HK-2 (cell line): ENCODE data around the gene AP2B1.

Source experiments
- DNase-seq: peaks from one replicate; pipeline ENCODE4 v3.0.0-alpha.2; 2018; ENCODE audit not compliant: unreplicated experiment

The AP2B1 gene

DNA sequence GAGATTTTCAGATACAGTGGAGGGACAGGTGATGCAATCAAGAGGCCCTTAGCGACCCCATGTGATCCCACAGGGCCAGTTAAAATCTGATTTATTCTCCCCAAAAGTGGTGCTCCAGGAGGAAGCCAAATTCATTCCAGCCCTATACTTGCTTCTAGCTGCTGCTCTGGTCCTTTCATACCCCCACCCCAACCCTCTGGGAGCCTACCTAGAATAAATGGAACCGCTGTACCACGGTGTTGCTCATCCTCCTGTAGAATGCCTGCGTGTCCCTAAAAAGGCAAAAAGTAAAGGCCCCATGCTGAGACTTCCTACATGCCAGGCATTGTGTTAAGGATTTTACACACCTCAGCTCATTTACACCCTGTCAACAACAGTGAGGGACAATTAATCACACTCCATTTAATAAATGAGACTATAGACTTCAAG lies 142.3 kb downstream of the AP2B1 start:
- no peak for DNase-seq

DNA sequence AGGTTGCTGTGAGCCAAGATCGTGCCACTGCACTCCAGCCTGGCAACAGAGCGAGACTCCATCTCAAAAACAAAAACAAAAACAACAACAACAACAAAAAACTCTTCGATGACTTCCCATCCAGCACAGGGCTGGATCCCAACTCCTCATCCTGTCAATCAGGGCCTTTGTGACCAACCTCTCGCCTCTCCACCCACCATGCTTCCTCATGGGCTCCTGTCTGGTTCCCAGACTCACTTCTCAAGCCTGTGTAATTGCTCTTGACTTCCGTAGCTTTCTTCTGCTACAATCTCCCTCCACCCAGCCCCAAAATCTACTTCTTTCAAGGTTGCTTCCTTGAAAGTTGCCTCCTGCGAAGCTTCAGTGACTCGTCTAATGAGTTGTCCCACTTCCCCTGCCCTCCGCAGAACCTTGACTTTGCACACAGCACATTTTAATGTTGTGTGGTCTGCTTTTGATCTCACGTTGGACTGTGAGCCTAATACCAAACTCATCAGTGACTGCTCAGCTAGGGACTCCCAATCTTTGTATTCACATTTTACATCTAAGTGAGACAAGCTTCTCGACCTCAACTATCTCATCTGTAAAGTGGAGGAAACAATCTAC lies 143.4 kb downstream of the AP2B1 start:
- no peak for DNase-seq

DNA sequence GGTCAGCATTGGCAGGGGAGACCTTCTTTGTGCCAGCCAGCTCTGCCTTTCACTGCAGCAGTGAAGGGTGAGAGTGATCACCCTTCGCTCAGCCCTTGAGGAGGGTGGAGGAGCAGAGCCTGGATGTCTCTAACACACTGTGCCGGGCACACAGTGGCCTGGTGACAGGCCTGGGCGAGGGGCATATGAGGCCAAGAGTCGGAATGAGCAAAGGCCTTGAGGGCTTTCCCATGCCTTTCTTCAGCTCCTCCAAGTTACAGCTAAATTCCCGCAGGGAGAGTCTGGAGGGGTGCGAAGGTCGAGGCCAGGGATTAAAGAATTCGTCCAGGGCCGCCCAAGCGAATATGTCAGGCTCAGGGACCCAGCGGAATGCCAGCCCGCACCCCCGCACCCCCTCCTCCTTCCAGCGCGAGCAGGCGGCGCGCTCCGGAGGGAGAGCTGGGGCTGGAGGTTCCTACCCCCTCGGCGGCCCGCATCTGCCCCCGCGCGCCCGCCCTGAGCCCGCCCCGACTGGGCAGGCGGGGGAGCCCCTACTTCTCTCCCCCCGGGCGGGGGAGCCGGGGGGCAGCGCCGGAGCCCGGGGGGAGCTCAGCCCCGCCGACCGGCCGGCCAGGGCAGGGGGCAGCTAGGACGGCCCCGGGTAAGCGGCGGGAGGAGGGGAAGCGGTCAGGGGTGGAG lies 144.3 kb downstream of the AP2B1 start, which contains the start of gene RASL10B:
RASL10B (plus strand) TSS at position 401 of the 678 bp plus-strand sequence. CDS start 3,546 bp downstream, outside the sequence.
- DNase-seq, result peak; percentile 66

DNA sequence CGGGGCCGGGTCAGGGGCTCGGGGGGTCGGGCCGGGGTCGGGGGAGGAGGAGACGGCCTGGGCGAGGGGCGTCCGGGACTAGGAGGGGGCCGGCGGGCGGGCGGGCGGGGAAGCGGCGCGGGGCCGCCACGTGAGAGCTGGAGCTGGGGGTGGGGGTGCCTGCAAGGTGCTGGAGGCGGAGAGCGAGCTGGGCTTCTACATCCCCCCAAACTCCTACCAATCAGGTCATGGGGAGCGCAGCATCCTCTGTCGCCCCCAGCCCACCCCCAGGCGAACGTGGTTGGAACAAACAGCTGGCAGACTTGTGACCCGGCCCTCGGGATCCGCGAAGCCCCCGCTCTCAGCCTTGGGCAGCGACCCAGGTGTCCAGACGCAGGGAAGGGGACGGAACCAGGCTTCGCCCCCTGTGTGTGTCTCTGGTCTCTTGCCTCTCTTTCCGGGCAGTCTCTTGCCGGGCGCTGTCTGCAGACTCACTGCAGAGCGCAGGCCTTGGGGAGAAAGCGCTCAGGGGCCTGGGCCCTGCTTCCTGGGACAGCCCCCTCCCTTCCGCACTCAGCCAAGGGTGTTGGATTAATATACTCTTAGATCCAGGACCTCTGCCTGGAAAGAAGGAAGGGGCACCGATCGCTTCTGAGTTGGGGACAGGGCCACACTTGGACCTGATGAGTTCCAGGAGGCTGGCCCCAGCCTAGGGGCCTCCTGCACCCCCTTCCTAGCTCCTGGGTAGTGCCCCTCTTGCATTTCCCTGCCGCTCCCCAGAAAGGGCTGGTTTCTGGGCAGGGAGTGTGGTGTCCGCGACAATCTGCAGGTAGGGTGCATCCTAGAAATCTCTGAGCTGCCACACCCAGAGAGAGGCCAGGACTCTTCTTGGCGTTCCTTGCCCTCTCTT lies 145.0 kb downstream of the AP2B1 start:
- DNase-seq, result no peak

DNA sequence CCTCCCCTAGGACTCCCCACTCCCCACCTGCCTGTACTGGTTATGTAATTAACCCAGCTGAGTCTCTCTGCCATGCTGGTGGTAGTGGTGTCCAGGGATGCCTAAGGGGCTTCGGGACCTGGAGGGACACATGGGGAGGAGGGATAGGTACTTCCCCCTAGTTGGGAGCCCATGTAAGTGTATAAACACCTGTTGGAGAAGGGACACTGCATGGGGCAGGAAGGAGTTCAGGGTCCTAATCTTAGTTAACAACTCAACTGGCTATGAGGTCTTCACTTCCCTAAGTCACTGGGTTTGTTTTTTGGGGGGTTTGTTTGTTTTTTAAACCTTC lies 145.6 kb downstream of the AP2B1 start:
- no peak for DNase-seq

DNA sequence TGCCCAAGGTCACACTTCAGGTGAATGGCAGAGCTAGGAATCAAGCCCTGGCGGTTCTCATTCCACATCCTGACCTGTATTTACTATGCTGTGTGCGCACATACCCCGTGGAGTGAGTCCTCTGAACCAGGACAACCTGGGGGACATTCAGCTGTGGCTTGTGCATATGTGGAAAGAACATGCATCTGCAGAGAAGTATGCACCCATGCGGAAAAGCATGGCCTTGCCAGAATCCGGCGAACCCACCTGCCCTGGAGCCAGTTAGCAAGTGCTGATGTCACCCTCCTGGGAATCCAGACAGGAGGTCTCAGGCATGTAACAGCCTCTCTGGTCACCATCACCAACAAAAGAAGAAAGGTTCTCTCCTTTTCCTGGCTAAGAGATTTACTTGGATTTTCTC lies 146.2 kb downstream of the AP2B1 start:
- DNase-seq, result no peak

DNA sequence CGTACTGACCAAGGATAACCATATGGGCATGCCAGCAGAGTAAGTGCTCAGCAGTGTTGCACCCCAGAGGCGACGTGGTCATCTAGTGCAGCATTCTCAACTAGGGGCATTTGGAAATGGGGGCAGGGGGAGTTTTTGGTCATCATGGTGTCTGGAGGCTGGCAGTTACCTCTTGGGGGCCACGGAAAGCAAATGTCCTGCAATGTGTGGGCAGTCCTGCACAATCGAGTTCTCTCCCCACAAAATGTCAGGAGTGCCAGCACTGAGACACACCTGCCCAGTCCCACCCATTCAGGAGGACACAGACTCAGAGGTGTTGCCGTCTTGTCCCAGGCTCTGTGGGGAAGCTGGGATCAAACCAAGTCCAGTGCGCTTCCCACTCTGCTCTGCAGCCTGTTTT lies 147.3 kb downstream of the AP2B1 start:
- DNase-seq, result no peak

DNA sequence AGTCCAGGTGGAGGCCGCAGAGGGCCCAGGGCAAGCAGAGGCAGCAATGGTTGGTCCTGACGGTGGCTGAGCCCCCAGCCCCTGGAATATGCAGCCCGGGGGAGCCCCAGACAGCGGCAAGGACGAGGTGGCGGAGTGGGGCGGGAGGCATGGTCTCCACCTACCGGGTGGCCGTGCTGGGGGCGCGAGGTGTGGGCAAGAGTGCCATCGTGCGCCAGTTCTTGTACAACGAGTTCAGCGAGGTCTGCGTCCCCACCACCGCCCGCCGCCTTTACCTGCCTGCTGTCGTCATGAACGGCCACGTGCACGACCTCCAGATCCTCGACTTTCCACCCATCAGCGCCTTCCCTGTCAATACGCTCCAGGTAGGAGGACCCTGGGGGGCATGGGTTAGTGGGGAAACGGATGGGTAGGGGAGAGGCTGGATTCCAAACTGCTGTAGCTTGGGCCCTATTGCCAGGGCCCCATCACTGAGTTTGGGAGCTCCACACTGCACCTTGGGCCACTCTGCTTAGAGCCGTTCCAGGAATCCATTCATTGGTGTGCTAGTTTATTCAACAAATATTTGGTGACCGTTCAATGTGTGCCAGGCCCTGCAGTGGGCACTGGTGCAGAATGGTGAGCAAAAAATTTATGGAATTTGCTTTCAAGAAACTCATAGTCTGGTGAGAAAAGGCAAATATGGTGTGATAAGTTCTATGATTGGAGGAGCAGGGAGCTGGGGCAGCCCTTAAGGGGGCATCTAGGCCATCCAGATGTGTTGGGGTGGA lies 148.1 kb downstream of the AP2B1 start:
- no peak for DNase-seq

DNA sequence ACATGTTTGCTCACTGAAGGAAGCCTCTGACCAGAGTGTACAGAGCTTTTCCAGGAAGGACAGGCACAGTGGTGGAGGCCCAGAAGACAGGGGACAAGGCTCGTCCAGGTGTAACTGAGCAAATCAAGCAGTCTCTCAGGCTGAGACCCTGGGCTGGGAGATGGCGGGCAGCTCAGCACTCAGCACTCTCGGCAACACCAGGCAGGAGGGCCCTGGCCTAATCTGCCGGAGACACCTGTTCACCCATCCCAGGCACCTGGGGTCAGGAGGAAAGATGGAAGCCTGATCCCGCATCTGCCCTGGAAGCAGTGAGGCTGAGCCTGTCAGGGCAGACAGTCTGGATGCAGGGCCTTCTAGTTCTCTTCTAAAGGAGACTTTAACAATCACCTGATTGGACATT lies 149.1 kb downstream of the AP2B1 start:
- no peak for DNase-seq

DNA sequence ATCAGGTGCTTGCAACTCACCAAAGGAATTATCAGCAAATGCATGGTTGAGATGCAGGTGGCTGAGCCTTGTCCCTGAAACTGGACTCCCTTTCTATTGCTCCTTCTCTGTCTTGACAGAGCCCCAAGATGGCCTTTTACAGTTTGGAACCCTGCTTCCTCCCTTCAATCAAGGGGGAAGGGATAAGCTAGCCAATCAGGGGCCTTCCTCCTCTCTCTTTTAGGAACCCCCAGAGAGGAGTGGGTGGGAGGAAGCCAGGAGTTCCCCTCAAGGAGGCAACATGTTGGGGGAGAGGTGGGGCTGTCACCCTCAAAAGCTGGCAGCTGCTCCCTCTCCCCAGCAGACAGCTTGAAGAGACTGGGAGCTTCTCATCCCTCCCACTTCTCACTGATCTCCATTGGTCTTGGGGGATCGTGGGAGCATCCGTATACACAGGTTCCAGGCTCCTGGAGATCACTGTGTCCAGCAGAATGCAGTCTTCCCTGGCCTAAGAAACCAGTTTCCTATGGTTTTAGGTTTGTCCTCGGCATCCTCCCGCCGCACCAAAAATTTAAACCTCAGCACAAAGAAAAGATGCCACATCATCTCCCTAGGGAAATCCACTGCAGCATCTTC lies 151.5 kb downstream of the AP2B1 start:
- DNase-seq, result no peak

DNA sequence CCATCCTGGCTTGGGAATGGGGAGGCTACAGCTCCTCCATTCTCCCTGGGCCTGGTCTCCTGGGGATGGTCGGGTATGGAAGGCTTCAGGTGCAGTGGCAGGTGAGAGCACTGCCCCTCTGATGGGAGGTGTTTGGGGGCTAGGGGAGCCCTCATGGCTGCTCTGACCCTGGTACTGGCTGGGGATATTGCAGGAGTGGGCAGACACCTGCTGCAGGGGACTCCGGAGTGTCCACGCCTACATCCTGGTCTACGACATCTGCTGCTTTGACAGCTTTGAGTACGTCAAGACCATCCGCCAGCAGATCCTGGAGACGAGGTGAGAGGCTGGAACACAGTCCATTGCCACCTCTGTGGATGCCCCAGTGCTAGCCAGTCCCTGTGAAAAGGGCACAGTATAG lies 153.1 kb downstream of the AP2B1 start:
- DNase-seq, result no peak

DNA sequence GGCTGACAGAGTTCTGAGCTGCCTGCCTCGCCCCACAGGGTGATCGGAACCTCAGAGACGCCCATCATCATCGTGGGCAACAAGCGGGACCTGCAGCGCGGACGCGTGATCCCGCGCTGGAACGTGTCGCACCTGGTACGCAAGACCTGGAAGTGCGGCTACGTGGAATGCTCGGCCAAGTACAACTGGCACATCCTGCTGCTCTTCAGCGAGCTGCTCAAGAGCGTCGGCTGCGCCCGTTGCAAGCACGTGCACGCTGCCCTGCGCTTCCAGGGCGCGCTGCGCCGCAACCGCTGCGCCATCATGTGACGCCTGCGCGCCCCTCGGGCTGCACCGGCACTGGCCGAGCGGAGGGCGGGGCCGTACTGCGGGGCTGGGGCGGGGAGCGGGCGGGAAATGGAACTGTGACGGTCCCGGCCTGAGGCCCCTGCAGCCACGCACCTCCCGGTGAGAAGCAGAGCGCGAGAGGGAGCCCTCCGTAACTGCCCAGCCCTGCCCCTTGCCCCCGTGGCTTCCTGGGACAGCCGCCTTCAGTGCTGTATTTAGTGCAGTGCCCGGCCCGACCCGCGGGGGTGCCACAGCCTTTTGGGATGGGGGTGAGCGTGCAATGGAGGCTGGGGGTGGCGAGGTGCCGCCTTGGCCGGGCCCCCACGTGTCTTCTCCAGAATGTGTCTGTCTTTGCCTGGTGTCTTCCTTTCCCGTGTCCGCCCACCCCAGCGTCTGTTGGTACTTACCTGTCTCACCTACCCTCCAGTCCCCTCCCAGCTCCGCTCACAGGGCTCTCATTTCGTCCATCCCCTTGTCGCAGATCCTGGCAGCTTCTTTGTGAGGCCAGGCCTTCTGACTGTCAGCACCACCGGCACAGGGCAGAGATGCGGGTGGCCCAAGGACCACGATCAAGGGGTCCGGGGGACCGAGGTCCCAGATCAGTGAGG lies 154.1 kb downstream of the AP2B1 start:
- no peak for DNase-seq

DNA sequence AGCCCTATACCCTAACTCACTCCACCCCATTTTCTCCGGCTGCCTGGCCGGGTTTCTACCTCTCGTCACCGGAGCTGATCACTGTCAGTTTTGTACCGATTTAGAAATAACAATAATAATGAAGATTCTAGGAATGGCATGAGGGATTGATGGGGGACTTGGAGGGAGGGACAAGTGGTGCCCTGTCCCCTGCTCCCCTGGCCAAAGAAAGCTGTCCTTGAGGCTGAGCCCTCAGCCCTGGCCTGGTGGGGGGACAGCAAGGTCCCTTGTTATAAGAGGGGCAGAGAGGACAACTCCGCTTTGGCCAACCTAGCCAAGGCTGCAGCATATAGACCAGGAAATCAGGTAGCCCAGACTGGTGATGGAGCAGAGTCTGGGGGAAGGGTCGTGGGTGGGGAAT lies 155.4 kb downstream of the AP2B1 start:
- no peak for DNase-seq

DNA sequence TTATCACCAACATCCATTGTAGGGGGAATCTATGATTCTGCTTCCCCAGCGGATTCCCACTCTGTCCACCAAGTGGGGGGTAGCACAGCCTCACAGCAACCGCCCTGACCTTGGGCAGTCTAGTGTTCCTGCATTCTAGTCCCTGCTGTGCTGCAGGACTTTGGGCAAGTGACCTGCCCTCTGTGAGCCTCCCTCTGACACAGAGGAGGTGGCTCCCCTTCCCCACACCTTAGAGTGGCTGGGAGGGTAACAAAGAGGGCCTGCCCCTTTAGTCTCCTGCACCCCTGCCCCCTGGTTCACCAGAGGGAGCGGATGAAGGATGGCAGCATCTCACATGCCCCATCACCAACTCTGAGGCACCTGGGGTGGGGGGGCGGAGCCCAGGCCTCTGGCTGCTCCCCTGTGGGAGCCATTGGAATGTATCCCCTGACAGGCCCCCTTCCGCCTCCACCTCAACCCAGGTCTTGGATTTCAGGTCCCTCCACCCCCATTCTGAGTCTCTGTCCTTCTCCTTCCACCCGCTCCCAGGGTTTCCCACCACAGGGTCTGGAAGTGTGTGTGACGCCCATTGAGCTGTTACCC lies 155.9 kb downstream of the AP2B1 start:
- no peak for DNase-seq

DNA sequence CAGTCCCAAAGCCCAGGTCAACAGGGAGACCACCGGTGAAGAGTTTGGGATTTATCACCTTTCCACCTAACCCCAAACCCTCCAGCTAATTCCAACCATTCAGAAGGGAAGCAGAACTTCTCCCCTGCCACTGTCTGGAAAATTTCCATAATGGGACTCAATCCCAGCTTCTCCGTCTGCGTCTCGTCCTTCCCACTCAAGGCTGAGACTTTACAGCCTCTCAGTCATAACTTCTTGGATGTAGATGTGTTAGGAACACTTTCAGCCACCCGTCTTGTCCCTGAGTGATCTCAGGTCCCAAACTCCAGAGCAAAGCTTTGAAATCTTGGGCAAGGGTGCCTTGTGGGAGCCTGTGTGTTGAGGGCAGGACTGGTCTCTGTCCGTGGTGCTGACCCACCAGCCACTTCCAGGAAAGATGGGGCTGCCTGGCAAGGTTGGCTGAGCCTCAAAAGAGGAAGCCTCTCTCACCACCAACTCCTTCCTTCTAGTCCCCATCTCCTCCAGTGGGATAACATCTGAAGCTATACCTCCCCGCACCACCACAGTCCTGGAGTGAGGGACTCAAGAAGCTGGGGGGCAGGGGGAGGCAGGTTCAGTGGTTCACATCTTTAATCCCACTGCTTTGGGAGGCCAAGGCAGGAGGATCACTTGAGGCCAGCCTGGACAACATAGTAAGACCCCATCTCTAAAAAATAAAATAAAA lies 156.7 kb downstream of the AP2B1 start:
- peak; percentile 51 for DNase-seq

DNA sequence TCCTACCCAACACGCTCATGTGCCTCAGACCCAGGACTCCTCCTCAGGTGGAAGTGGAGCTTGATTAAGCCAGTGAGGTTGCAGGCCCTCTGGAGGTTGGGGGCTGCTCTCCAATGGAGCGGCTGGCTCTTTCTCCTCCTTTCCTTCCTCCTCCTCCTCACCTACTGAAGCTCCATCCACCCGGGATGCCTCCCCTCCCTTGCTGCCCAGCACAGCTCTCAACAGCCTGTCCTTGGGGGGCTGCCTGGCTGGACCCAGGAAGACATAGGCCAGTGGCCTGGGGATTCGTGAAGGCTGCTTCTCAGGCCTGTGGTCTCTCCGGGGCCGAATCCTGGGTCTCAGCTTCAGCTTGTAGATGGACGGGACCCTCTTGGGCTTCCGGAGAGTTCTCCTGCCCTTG lies 157.7 kb downstream of the AP2B1 start:
- no peak for DNase-seq

DNA sequence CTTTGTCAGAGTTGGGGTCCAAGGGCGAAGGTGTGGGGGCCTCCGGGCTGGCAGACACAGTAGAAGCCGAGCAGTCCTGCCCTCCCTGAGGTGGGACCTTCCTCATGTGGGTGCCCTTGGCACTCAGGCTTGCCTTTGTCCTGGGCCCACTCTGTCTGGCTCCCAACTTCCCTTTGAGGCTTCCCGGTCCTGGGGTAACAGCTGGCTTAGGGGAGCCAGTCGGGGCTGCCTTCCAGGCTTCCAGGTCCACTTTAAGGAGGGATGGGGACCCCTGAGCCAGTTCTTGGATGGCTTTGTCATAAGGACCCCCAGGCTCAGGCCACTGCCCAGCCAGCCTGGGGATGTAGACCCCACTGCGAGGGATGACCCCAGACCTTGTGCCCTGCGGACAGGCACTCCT lies 158.1 kb downstream of the AP2B1 start:
- no peak for DNase-seq

DNA sequence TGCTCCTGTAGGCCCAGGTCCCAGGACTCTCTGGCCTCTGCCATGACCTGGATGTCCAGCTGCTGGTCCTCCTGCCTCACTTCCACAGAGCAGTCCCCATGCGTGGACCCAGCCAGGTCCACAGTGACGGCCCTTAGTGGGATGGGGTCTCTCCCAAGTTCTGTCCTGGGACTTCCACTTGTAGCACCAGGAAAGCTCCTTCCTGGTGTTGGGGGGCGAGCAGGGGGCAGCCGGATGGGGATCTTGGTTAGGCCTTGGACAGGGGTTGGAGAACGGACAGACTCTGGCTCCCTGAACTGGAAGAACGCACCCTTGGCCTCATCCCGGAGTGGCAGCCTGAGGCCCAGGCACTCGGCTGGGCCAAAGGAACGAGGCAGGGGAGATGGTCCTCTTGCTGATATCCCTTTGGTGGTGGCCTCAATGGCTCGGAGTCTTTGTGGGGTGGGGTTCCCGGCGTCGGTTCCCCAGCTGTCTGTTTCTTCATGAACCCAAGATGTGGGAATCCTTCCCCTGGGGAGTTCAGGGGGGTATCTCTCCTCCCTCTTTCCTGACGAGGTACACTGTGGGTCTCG lies 158.7 kb downstream of the AP2B1 start:
- DNase-seq, result no peak

DNA sequence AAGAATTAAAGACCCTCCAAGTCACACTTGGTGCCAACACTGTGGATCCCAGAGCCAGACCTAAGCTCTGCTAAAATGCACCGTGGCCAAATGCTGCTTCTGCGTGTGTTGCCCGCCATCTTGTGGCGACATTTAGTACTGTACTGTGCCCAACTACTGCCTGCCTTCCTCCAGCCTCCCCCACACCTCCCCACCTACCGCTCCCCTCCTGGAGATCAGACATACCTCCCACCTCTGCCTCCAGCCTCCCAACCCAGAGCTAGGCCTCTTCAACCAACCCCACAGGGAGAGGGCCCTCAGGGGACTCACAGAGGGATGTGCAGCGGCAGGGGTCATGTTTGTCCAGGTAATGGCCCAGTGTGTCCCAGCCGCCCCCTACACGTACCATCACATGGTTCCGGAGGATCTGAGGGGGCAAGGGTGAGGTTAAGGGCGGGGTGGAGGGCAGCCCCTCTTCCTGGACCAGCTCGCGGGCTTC lies 160.5 kb downstream of the AP2B1 start:
- DNase-seq, result peak; percentile 76
